GM18870 (cell line): ENCODE results near the gene SPATA1.
"Not testable (repeated sequence)": the region's sequence is repeated elsewhere in the genome, so short reads cannot be mapped to it uniquely, and the experiment has no call there.

ENCODE experiments used
- ATAC-seq: cut with Tn5 transposase; IDR thresholded peaks from one replicate; pipeline ENCODE4 v1.9.1; 2021; ENCODE audit warnings: moderate library complexity; ENCODE audit not compliant: unreplicated experiment

Gene SPATA1

DNA sequence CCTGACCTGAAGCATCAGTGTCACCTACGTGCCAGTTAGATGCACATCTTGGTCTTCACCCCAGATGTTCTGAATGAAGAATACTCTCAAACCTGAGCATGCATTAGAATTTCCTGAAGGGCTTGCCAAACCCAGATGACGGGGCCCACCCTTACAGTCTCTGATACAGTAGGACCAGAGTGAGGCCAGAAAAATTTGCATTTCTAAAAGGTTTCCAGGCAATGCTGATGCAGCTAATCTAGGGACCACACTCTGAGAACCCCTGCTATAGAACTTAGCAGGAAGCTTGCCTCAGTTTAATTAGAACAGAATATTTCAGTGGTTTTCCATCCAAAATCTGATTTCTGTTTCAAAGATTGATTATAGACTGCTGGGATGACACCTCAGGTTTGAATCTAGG lies 77.9 kb downstream of the SPATA1 start:
- ATAC-seq, result no peak

DNA sequence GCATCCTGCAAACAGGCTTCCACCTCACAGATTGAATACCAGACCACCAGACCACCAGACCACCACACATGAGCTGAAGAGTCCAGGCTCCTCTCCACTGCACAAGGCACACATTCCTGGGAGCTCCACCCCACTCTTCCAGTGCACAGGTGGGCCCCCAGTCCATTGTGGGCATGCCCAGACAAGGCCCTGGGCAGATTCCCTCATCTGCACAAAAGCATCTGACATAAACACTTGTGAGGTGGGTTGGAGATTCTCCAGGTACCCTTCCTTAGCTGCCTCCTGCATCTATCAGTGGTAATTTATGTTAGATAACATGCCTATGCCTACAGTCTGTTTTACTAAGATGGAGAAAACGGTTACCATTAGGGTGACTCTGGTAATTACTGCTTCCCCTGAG lies 79.6 kb downstream of the SPATA1 start:
- ATAC-seq, result no peak

- no peak for ATAC-seq
Observed at GRCh38 chr1:84587099-84587498, 80.9 kb downstream of the SPATA1 start.

GRCh38 chr1:84594959-84595358 lies 88.8 kb downstream of the SPATA1 start:
- ATAC-seq, result not testable (repeated sequence)

DNA sequence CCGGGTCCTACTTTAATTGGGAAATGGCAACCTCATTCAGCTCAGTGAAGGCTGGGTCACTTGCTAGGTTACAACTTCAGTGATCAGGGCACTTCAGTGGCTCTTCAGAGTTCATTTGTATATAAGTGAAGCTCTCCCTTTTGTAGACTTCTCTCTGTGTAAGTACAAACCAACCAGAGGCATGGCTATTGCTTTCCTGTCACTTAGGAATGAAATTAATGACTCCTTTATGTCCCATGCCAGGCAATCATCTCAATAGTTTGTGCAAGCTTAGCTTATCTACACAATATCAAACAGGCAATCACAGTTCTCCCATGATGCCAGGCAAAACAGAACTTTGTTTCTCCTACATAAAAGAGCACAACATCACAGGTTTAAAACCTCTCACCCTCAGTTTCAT lies 90.8 kb downstream of the SPATA1 start:
- no peak for ATAC-seq

- ATAC-seq, result no peak
Observed at GRCh38 chr1:84598418-84598817, 92.2 kb downstream of the SPATA1 start.

GRCh38 chr1:84598846-84599741 lies 92.9 kb downstream of the SPATA1 start:
- ATAC-seq, result peak; percentile 81

- ATAC-seq, result no peak
Observed at GRCh38 chr1:84600796-84601195, 94.6 kb downstream of the SPATA1 start.

GRCh38 chr1:84603223-84603622 lies 97.0 kb downstream of the SPATA1 start:
- ATAC-seq, result no peak

- no peak for ATAC-seq
Observed at GRCh38 chr1:84603941-84604830, 98.0 kb downstream of the SPATA1 start.

- ATAC-seq, result no peak
Observed at GRCh38 chr1:84605157-84605556, 99.0 kb downstream of the SPATA1 start.

DNA sequence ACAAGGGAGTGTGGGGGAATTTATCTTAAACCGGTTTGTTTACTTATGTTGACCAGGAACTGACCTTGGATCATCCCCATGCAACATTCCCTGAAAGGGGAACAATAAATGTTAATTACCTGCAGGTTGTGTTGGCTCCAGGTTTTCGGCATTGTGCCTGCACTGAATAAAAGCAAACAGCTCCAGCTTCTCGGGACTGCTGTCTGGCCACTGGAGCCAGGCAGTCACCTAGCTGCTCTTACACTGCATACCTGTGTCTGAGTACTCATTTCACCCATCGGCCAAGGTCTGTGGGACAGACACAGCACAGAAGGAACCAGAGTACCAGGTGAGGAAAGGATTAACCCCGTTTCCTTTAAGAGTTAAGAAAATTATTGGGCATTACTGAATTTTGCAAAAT lies 100.8 kb downstream of the SPATA1 start:
- no peak for ATAC-seq

DNA sequence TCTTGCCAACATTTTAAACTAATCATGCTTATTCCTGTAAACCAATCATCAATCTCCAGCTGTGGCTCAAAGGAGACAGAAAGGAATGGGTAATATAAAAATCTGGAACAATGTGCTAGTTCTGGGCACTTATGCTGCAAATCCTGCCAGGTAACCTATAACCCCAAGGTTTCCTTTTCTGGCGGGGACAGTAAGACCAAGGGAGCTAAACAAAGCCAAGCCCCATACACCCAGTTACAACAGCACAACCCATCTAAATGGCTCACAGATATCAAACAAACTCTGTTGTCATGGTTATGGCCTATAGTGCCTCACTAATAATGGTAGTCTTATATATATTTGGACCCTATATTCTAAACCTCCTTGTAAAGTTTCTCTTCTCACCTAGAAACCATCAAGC lies 104.9 kb downstream of the SPATA1 start:
- no peak for ATAC-seq

DNA sequence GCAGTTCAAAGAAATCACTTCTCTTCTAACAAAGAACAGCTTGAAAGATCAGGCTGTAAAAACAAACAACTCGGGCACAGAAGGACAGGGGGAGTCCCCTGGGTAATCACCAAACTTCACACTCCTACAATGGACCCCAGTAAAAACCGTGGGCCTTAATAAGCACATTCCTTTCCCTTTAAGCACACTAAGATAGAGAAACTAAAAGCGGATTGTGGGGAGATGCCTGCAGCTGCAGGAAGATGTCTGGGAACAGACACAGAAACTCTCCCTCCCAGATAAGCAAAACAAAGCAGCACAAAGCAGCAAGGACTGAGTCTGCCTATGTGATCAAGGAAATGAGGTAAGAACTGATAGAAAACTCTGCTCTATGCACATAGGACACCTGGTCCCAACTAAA lies 105.6 kb downstream of the SPATA1 start:
- no peak for ATAC-seq

- no peak for ATAC-seq
Observed at GRCh38 chr1:84613026-84613425, 106.8 kb downstream of the SPATA1 start.

- ATAC-seq, result no peak
Observed at GRCh38 chr1:84613887-84614286, 107.7 kb downstream of the SPATA1 start.

DNA sequence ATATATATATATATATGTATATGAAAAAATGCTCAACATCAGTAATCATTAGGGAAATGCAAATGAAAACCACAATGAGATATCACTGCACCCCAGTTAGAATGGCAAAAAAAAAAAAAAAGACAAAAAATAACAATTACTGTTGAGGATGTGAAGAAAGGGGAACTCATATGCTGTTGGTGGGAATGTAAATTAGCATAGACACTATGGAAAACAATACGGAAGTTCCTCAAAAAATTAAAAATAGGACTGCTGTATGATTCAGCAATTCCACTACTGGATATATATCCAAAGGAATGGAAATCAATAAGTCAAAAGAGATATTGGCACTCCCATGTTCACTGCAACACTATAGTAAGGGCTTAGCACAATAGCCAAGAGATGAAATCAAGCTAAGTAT lies 109.6 kb downstream of the SPATA1 start:
- no peak for ATAC-seq
